Mononuclear cell (primary cell): ENCODE measurements around the gene ROCK1. TPM values are rescaled to one million over a fixed set of nuclear protein-coding genes. Genes with fewer than 3 reads are reported as not detected.

ENCODE experiments used
- H3K27me3 ChIP-seq: 2 replicates; pipeline ENCODE4 v1.6.0; 2011; ENCODE audit warnings: low read length, control low read depth; ENCODE audit not compliant: insufficient read depth
- H3K4me1 ChIP-seq: 2 replicates; pipeline ENCODE4 v1.5.1; 2011; ENCODE audit warnings: mild to moderate bottlenecking, low read length, control low read depth; ENCODE audit not compliant: insufficient read depth
- H3K4me3 ChIP-seq: 2 replicates; pipeline ENCODE4 v1.5.1; 2011; ENCODE audit warnings: mild to moderate bottlenecking, low read length, moderate library complexity
- H3K9me3 ChIP-seq: 2 replicates; pipeline ENCODE4 v1.5.1; 2011; ENCODE audit warnings: low read depth, mild to moderate bottlenecking, control low read depth, low read length
- total RNA-seq: library from RNA; depleted of rRNA; stranded (reverse); fragments of >200 nt; gene quantifications from one replicate; pipeline ENCODE4 v1.2.3, GENCODE V29; 2012

ROCK1 gene
- total RNA-seq, 1 donor: 147 TPM

DNA sequence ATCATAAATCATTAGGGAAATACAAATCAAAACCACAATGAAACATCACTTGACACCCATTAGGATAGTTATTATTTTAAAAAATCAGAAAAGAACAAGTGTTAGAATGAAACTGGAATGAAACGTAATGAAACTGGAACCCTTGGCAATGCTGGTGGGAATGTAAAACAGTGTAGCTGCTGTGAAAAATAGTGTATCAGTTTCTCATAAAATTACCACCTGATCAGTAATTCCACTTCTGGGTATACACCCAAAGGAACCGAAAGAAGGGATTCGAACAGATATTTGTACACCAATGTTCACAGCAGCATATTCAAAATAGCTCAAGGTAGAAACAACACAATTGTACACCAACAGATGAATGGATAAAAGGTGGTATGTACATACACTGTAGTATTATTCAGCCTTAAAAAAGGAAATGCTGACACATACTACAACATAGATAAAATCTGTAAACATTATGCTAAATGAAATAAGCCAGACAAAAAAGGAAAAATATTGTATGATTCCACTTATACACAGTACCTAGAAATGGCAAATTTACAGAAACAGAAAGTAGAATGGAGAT lies 27.0 kb downstream of the ROCK1 start:
- no peaks in the 10 kb centered on the region for H3K9me3 ChIP-seq
- no peaks in the 10 kb centered on the region for H3K27me3 ChIP-seq
- H3K4me3 ChIP-seq: no peak overlapping the region
- peaks cover 8% of the 10 kb centered on the region for H3K4me1 ChIP-seq

DNA sequence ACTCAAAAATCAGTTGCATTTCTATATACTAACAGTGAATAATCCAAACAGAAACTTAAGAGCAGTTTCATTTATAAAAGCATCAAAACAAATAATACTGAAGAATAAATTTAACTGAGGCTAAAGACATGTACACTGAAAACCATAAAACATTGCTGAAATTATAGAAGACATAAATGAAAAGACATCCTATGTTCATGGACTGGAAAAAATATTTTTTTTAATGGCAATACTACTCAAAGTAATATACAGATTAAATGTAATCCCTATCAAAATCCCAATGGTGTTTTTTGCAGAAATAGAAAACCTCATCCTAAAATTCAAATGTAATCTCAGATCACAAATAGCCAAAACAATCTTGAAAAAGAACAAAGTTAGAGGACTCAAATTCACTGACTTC lies 28.6 kb downstream of the ROCK1 start:
- no peak overlapping the region for H3K4me3 ChIP-seq
- no peaks in the 10 kb centered on the region for H3K27me3 ChIP-seq
- H3K9me3 ChIP-seq: no peaks in the 10 kb centered on the region
- H3K4me1 ChIP-seq: peaks cover 20% of the 10 kb centered on the region

GRCh38 chr18:21081426-21081825 lies 30.2 kb downstream of the ROCK1 start:
- Histone ChIP-seq H3K4me3 (no peak overlapping the region), H3K4me1 (peaks cover 29% of the 10 kb centered on the region), H3K9me3 (no peaks in the 10 kb centered on the region), H3K27me3 (no peaks in the 10 kb centered on the region)

GRCh38 chr18:21080576-21080975 lies 31.0 kb downstream of the ROCK1 start:
- Histone ChIP-seq H3K27me3 (no peaks in the 10 kb centered on the region), H3K4me3 (no peak overlapping the region), H3K9me3 (no peaks in the 10 kb centered on the region), H3K4me1 (peaks cover 37% of the 10 kb centered on the region)

DNA sequence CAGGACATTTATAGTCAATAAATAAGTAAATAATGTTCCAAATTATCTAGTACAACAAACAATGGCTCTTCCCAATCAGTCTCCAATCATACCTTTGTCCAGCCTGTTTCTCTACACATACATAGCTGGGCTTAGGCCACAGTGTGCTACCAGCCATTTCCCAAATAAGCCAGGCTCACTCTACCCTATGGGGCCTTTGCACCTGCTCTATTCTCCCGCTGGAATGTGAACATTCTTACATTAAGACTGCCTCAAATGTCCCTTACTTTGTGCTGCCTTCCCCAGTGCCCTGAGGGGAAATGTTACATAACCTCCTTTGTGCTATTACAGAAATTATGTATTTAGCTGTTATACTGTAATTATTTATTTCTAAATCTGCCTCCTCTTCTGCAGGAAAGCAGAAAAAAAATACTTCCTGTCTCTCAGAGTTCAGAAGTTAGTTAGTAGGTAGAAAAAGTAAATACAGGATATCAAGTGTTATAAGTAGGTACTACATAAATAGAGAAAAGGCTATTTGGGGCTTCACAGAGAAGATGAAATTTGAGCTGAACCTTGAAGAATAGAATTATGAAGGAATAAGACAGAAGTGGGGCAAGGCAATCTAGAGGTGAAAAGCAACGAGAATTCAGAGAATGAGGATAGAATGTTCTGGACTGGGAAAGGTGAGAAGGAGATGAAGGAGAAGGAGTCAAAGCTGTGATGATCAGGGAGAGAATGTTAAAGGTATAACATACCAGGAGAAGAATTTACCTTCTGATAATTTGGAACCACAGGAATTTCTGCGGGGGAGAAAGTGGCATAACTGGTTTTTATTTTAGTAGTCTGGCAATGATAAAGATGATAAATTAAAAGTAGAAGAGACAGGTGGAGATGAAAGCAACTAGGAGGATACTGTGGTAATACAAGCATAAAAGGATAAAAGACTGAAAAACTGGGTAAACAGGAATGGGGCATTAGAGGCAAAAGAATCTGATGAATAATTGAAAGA lies 37.0 kb downstream of the ROCK1 start:
- H3K27me3 ChIP-seq: no peaks in the 10 kb centered on the region
- no peaks in the 10 kb centered on the region for H3K9me3 ChIP-seq
- H3K4me1 ChIP-seq: peaks cover 70% of the 10 kb centered on the region
- H3K4me3 ChIP-seq: no peak overlapping the region

GRCh38 chr18:21073180-21073579 lies 38.4 kb downstream of the ROCK1 start:
- no peak overlapping the region for H3K4me3 ChIP-seq
- H3K9me3 ChIP-seq: no peaks in the 10 kb centered on the region
- H3K27me3 ChIP-seq: no peaks in the 10 kb centered on the region
- peaks cover 55% of the 10 kb centered on the region for H3K4me1 ChIP-seq

DNA sequence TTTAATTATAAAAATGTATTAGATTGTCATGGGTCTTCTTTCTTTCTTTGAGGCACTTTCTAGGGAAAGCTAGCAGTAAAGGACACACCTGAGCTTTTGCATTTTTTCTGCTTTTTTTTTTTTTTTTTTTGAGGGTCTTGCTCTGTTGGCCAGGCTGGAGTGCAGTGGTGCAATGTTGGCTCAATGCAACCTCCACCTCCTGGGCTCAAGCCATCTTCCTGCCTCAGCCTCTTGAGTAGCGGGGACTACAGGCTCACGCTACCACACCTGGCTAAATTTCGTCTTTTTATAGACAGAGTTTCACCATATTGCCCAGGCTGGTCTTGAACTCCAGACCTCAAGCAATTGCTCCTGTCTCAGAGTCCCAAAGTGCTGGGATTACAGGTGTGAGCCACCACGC lies 40.5 kb downstream of the ROCK1 start:
- no peak overlapping the region for H3K4me3 ChIP-seq
- H3K27me3 ChIP-seq: no peaks in the 10 kb centered on the region
- no peaks in the 10 kb centered on the region for H3K9me3 ChIP-seq
- peaks cover 41% of the 10 kb centered on the region for H3K4me1 ChIP-seq

DNA sequence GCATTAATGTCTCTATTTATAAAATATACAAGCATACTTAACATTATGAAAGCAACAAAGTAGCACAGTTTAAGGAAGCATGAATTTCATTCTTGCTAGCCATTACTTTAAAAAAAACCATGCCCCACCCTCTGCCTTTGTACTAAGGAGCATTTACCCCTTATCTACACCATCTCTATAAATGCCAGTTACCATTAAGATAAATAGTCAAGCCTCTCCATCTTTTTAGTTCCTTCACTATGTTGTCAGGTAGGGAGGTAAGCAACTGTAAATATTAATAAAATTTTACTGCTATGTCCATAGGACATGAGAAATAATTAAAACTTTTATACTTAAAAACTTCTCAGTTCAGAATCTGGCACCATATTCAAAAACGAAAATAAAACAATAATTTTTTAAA lies 42.1 kb downstream of the ROCK1 start:
- Histone ChIP-seq H3K4me3 (no peak overlapping the region), H3K9me3 (no peaks in the 10 kb centered on the region), H3K27me3 (no peaks in the 10 kb centered on the region), H3K4me1 (peaks cover 25% of the 10 kb centered on the region)

DNA sequence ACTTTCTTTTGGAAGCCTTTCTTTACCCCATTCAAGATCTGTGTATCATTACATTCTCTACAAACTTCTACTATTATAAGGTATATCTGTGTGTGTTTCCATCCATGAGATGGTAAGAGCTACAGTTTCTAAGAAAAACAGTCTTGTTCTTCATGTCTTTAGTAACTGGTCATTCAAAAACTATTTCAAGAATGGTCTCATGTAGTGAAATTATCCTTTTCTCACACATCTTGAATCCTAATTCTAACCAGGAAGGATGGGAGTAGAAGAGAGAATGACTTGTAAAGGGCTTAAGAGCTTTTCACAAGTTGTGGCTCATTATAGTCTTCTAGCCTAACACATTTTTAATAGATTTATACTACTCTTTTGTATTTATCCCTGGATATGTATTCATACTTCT lies 47.3 kb downstream of the ROCK1 start:
- no peaks in the 10 kb centered on the region for H3K27me3 ChIP-seq
- H3K4me1 ChIP-seq: no peaks in the 10 kb centered on the region
- no peak overlapping the region for H3K4me3 ChIP-seq
- no peaks in the 10 kb centered on the region for H3K9me3 ChIP-seq

GRCh38 chr18:21063011-21063410 lies 48.6 kb downstream of the ROCK1 start:
- Histone ChIP-seq H3K9me3 (no peaks in the 10 kb centered on the region), H3K27me3 (no peaks in the 10 kb centered on the region), H3K4me1 (peaks cover 3% of the 10 kb centered on the region), H3K4me3 (no peak overlapping the region)

DNA sequence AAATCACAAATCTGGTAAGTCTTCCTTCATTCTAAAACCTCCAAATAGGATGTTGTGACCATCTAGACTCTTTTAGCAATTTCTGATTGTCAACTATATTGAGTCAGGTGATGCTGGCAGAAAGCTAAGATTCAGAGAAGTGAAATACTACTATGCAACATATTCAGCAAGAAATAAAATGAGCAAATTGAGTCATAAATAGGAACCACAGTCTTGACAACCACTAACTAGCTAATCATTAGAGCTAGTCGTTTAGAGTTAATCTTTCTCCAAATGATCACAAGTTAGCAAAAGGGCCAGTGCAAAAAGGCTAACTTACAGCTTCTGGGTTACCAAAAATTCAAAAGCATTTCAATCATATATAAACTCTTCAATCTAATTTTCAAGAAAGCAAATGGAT lies 54.5 kb downstream of the ROCK1 start:
- H3K9me3 ChIP-seq: no peaks in the 10 kb centered on the region
- peaks cover 23% of the 10 kb centered on the region for H3K4me1 ChIP-seq
- no peaks in the 10 kb centered on the region for H3K27me3 ChIP-seq
- no peak overlapping the region for H3K4me3 ChIP-seq

DNA sequence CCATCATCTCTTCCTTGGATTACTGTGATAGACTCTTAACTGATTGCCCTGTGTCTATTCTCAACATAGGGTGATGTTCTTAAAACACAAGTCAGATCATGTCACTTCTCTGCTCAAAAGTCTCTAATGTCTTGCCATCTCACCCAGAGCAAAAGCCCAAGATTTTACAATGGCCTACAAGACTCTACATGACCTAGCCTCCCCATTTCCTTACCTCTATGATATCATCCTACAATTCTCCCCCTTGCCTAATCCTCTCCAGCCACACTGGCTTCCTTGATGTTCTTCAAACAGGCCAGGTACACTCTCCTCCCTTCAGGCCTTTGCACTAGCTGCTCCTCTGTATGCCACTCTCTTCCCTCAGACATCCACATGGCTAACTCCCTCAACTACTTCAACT lies 55.1 kb downstream of the ROCK1 start:
- no peaks in the 10 kb centered on the region for H3K27me3 ChIP-seq
- peaks cover 23% of the 10 kb centered on the region for H3K4me1 ChIP-seq
- H3K4me3 ChIP-seq: no peak overlapping the region
- no peaks in the 10 kb centered on the region for H3K9me3 ChIP-seq

GRCh38 chr18:21054252-21054821 lies 57.3 kb downstream of the ROCK1 start:
- Histone ChIP-seq H3K9me3 (no peaks in the 10 kb centered on the region), H3K4me1 (peaks cover 30% of the 10 kb centered on the region), H3K4me3 (no peak overlapping the region), H3K27me3 (no peaks in the 10 kb centered on the region)

- H3K4me3 ChIP-seq: no peak overlapping the region
- peaks cover 26% of the 10 kb centered on the region for H3K4me1 ChIP-seq
- H3K27me3 ChIP-seq: no peaks in the 10 kb centered on the region
- no peaks in the 10 kb centered on the region for H3K9me3 ChIP-seq
Observed at GRCh38 chr18:21053127-21053526, 58.5 kb downstream of the ROCK1 start.

DNA sequence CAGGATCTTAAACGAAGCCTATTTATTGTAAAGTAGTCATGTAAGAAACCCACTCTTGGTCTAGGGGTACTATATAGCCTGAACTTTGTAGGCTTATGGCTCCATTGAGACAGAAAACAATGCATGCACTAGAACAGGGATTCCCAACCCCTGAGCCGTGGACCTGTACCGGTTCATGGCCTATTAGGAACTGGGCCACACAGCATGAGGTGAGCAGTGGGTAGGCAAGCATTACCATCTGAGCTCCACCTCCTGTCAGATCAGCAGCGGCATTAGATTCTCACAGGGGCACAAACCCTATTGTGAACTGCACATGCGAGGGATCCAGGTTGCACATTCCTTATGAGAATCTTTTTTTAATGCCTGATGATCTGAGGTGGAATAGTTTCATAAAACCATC lies 59.2 kb downstream of the ROCK1 start:
- Histone ChIP-seq H3K27me3 (no peaks in the 10 kb centered on the region), H3K9me3 (no peaks in the 10 kb centered on the region), H3K4me3 (no peak overlapping the region), H3K4me1 (peaks cover 26% of the 10 kb centered on the region)
